ENCODE data around the gene ADCY4.

ADCY4 gene

DNA sequence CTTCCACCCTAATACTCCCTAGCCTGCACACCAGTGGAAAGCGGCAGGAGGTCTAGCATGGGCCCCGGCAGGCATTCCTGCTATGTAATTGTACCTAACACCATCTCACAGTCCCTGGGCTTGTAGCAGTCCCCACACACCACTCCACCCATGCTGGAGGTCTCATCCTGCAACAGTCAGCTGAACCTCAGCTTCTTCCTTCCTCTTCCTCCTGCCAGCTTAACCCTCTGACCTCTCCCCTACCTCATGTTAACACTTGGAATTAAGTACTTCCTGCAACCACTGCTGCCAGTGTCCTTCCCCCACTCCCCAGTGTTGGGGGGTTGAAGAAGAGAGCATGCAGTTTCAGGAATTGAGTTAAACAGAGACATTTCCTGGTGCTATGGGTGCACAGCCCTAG lies 7.6 kb downstream of the ADCY4 start:
- ChIA-PET CTCF (interaction anchor here (0.6 to 9.6 kb wide), 5 partner anchors 22 to 352 kb away, joined by 3 to 145 read pairs (median 3); partner anchors contain the start of genes CBLN3 and KHNYN), POLR2A (no interaction called here)
- TF ChIP-seq ARNT (IDR thresholded peaks at IDR 0.05) (no peak), FOXM1 (IDR thresholded peaks at IDR 0.05; ENCODE audit: borderline replicate concordance) (no peak), TARDBP (IDR thresholded peaks at IDR 0.05) (no peak), L3MBTL2 (conservative IDR thresholded peaks at IDR 0.05) (no peak), ELF4 (IDR thresholded peaks at IDR 0.05) (no peak), ZNF384 (IDR thresholded peaks at IDR 0.05) (no peak), BHLHE40 (IDR thresholded peaks at IDR 0.05; ENCODE audit: borderline replicate concordance) (no peak), HDGF (IDR thresholded peaks at IDR 0.05; ENCODE audit: borderline replicate concordance) (no peak), LEF1 (IDR thresholded peaks at IDR 0.05; ENCODE audit: borderline replicate concordance) (no peak), SP1 (IDR thresholded peaks at IDR 0.05) (no peak), SUZ12 (IDR thresholded peaks at IDR 0.05) (no peak), CTBP1 (IDR thresholded peaks at IDR 0.05; ENCODE audit: borderline replicate concordance) (no peak), NFRKB (IDR thresholded peaks at IDR 0.05) (no peak)
- TF ChIP-seq, protein P1, sequence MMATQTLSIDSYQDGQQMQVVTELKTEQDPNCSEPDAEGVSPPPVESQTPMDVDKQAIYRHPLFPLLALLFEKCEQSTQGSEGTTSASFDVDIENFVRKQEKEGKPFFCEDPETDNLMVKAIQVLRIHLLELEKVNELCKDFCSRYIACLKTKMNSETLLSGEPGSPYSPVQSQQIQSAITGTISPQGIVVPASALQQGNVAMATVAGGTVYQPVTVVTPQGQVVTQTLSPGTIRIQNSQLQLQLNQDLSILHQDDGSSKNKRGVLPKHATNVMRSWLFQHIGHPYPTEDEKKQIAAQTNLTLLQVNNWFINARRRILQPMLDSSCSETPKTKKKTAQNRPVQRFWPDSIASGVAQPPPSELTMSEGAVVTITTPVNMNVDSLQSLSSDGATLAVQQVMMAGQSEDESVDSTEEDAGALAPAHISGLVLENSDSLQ (IDR thresholded peaks at IDR 0.05), result no peak
- DNase-seq (ENCODE audit: extremely low spot score), result no peak

DNA sequence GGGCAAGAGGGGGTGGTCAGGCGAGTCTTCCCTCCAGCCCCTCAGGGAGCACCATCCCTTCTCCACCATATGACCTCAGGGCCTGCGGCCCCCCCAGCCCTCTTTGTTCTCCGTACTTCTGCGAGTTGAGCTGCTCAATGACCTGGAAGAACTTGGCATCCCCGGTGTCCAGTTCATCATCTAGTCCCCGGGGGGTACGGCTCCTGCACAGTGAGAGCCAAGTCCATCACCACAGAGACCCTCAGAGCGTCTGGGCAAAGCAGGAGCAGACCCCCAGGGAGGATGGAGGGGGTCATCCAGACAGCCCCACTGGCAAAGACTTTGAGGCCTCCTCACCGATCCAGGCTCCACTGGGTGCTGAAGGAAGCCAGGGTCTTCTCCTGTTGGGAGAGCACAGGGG lies 8.9 kb downstream of the ADCY4 start:
- TF ChIP-seq ELF4 (IDR thresholded peaks at IDR 0.05), result no peak
- TF ChIP-seq FOXM1 (IDR thresholded peaks at IDR 0.05; ENCODE audit: borderline replicate concordance), result no peak
- TF ChIP-seq ZNF384 (IDR thresholded peaks at IDR 0.05), result no peak
- no peak for TF ChIP-seq L3MBTL2 (conservative IDR thresholded peaks at IDR 0.05)
- TF ChIP-seq CTBP1 (IDR thresholded peaks at IDR 0.05; ENCODE audit: borderline replicate concordance), result no peak
- TF ChIP-seq SP1 (IDR thresholded peaks at IDR 0.05), result no peak
- no peak for TF ChIP-seq TARDBP (IDR thresholded peaks at IDR 0.05)
- TF ChIP-seq LEF1 (IDR thresholded peaks at IDR 0.05; ENCODE audit: borderline replicate concordance), result no peak
- TF ChIP-seq HDGF (IDR thresholded peaks at IDR 0.05; ENCODE audit: borderline replicate concordance), result no peak
- no peak for TF ChIP-seq ARNT (IDR thresholded peaks at IDR 0.05)
- no peak for TF ChIP-seq SUZ12 (IDR thresholded peaks at IDR 0.05)
- TF ChIP-seq FOXK2 (IDR thresholded peaks at IDR 0.05), result no peak
- TF ChIP-seq, protein P1 (IDR thresholded peaks at IDR 0.05), result no peak
- no peak for TF ChIP-seq NFRKB (IDR thresholded peaks at IDR 0.05)
- TF ChIP-seq BHLHE40 (IDR thresholded peaks at IDR 0.05; ENCODE audit: borderline replicate concordance), result no peak
- TF ChIP-seq FOXA1 (IDR thresholded peaks at IDR 0.05), result no peak
- ChIA-PET POLR2A (interaction anchor here (1.0 kb wide), 1 partner anchor 40 kb away, joined by 4 read pairs; no protein-coding TSS in a partner anchor), CTCF (interaction anchor here (1.6 kb wide), 1 partner anchor 18 kb away, joined by 7 read pairs; the partner anchor contains the start of gene CIDEB)
- no peak for DNase-seq (ENCODE audit: extremely low spot score)

DNA sequence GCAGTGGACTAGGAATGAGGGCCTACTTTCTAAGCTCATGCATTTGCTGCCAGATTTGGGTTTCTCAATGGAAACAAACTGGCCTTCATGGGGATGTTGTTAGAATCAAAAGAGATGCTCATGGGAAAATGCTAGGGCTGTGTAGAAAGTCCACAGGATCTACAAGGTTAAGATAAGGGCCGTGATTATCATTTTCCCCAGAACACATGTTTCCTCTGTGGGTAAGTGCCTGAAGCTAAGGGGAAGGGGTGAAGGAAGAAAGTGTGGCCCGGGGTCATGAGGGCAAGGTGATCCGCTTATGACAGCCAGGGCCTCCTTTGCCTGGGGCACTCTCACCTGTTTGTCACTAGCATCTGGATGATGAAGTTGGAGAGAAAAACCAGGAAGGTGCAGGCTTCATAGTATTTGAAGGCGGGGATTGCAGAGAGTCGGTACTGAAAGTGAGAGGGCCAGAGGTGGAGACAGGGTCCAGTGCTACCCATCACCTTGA lies 9.8 kb downstream of the ADCY4 start:
- POLR2A ChIA-PET, result interaction anchor here (1.0 to 1.5 kb wide), 4 partner anchors 41 to 117 kb away, joined by 3 to 7 read pairs (median 4); partner anchors contain the start of gene RABGGTA
- no peak for DNase-seq (ENCODE audit: extremely low spot score)
- TF ChIP-seq FOXA1 (IDR thresholded peaks at IDR 0.05), result no peak
- TF ChIP-seq FOXM1 (IDR thresholded peaks at IDR 0.05; ENCODE audit: borderline replicate concordance), result no peak
- TF ChIP-seq L3MBTL2 (conservative IDR thresholded peaks at IDR 0.05), result no peak
- TF ChIP-seq, protein P1 (IDR thresholded peaks at IDR 0.05), result no peak
- no peak for TF ChIP-seq ZNF384 (IDR thresholded peaks at IDR 0.05)
- TF ChIP-seq SP1 (IDR thresholded peaks at IDR 0.05), result no peak
- TF ChIP-seq LEF1 (IDR thresholded peaks at IDR 0.05; ENCODE audit: borderline replicate concordance), result no peak
- TF ChIP-seq ELF4 (IDR thresholded peaks at IDR 0.05), result no peak
- no peak for TF ChIP-seq FOXK2 (IDR thresholded peaks at IDR 0.05)
- no peak for TF ChIP-seq SUZ12 (IDR thresholded peaks at IDR 0.05)
- CTCF ChIA-PET, result interaction anchor here (1.1 to 1.6 kb wide), 2 partner anchors 17 to 106 kb away, joined by 6 to 7 read pairs; partner anchors contain the start of gene CIDEB

DNA sequence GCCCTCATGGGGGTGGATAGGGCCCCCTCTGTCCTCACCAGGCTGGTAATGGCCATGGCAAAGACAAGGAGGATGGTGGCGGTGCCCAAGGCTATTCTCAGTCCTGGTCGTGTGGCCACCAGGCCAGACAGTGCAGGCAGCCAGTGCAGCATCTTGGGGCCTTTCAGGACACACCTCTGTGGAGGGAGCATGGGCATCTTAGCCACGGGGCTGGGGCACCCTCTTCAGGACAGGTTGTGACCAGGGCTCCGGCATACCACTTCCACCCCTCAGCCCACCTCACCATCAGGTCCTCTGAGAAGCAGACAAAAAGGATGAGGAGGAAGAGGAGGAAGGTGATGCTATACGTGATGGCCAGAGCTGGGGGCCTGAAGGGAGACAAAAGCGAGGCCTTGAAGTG lies 10.8 kb downstream of the ADCY4 start:
- no peak for DNase-seq (ENCODE audit: extremely low spot score)
- ChIA-PET POLR2A (interaction anchor here (1.0 to 1.5 kb wide), 3 partner anchors 53 to 118 kb away, joined by 3 to 7 read pairs (median 3); partner anchors contain the start of gene RABGGTA), CTCF (interaction anchor here (1.1 to 1.3 kb wide), 2 partner anchors 16 to 108 kb away, joined by 5 to 6 read pairs; partner anchors contain the start of gene CIDEB)
- no peak for TF ChIP-seq LEF1 (IDR thresholded peaks at IDR 0.05; ENCODE audit: borderline replicate concordance)
- TF ChIP-seq ELF4 (IDR thresholded peaks at IDR 0.05), result no peak
- no peak for TF ChIP-seq FOXA1 (IDR thresholded peaks at IDR 0.05)
- TF ChIP-seq SP1 (IDR thresholded peaks at IDR 0.05), result no peak
- TF ChIP-seq FOXK2 (IDR thresholded peaks at IDR 0.05), result no peak
- no peak for TF ChIP-seq ARNT (IDR thresholded peaks at IDR 0.05)
- TF ChIP-seq ZNF384 (IDR thresholded peaks at IDR 0.05), result no peak
- TF ChIP-seq, protein P1 (IDR thresholded peaks at IDR 0.05), result no peak
- no peak for TF ChIP-seq TARDBP (IDR thresholded peaks at IDR 0.05)
- no peak for TF ChIP-seq L3MBTL2 (conservative IDR thresholded peaks at IDR 0.05)
- no peak for TF ChIP-seq NFRKB (IDR thresholded peaks at IDR 0.05)
- no peak for TF ChIP-seq FOXM1 (IDR thresholded peaks at IDR 0.05; ENCODE audit: borderline replicate concordance)
- no peak for TF ChIP-seq HDGF (IDR thresholded peaks at IDR 0.05; ENCODE audit: borderline replicate concordance)
- TF ChIP-seq CTBP1 (IDR thresholded peaks at IDR 0.05; ENCODE audit: borderline replicate concordance), result no peak
- TF ChIP-seq BHLHE40 (IDR thresholded peaks at IDR 0.05; ENCODE audit: borderline replicate concordance), result no peak
- no peak for TF ChIP-seq SUZ12 (IDR thresholded peaks at IDR 0.05)

DNA sequence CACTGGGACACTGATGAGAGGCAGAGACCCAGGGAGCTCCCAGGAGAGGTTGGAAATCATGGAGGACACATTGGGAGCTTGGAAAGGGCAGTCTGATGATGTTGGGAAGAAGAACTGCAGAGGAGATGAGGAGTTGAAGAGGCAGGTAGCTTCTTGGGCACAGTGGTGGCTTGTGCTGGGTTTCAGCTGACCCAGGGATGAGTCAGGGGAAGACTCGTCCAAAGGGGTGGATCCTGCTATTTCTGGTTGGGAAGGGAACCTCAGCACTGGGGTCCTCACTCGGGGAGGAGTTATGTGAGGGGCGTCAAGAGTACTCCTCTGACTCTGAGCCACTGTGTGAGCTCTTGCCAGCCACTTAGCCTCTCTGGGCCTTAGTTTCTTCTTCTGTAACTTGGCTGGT lies 11.5 kb downstream of the ADCY4 start:
- ChIA-PET POLR2A (interaction anchor here (1.0 to 1.4 kb wide), 2 partner anchors 107 to 119 kb away, joined by 3 to 5 read pairs; partner anchors contain the start of gene KHNYN), CTCF (interaction anchor here (1.0 to 1.3 kb wide), 2 partner anchors 16 to 80 kb away, joined by 4 to 5 read pairs; partner anchors contain the start of gene CIDEB)
- DNase-seq (ENCODE audit: extremely low spot score), result no peak
- TF ChIP-seq L3MBTL2 (conservative IDR thresholded peaks at IDR 0.05) (no peak), BHLHE40 (IDR thresholded peaks at IDR 0.05; ENCODE audit: borderline replicate concordance) (no peak), HDGF (IDR thresholded peaks at IDR 0.05; ENCODE audit: borderline replicate concordance) (no peak), FOXK2 (IDR thresholded peaks at IDR 0.05) (no peak)

Measured in HEK293T (cell line).